CD4-positive, alpha-beta T cell treated with Interleukin-1 beta for 1 hour (primary cell): ENCODE measurements around the gene FAM83D.

ENCODE experiments used
- DNase-seq, 2 donors: peaks; one replicate each; pipeline ENCODE4 v3.0.0-alpha.2; 2020 to 2022

Gene FAM83D

GRCh38 chr20:38926142-38926933 is at the start of gene FAM83D:
TSS of gene FAM83D (plus strand) at chr20:38926417. CDS start at chr20:38926443, 26 bp downstream.
- peak; percentile 97 for DNase-seq

- DNase-seq, result no peak
Measured at GRCh38 chr20:38877483-38877882, 48.7 kb upstream of the FAM83D start.

GRCh38 chr20:38878866-38879265 is 47.4 kb upstream of the FAM83D start:
- no peak for DNase-seq

GRCh38 chr20:38880952-38881735 is 45.1 kb upstream of the FAM83D start:
- no peak for DNase-seq

GRCh38 chr20:38881806-38882440 is 44.3 kb upstream of the FAM83D start:
- no peak for DNase-seq

- DNase-seq, result no peak
Measured at GRCh38 chr20:38882600-38882999, 43.6 kb upstream of the FAM83D start.

GRCh38 chr20:38883081-38883980 is 42.9 kb upstream of the FAM83D start:
- DNase-seq, result no peak

GRCh38 chr20:38883981-38884733 is 42.1 kb upstream of the FAM83D start:
- DNase-seq, result no peak

- DNase-seq, result no peak
Measured at GRCh38 chr20:38885357-38885756, 40.9 kb upstream of the FAM83D start.

- DNase-seq, result no peak
Measured at GRCh38 chr20:38888059-38888831, 38.0 kb upstream of the FAM83D start.

- DNase-seq, result no peak
Measured at GRCh38 chr20:38889050-38889449, 37.2 kb upstream of the FAM83D start.

GRCh38 chr20:38889792-38890496 is 36.3 kb upstream of the FAM83D start:
- no peak for DNase-seq

- no peak for DNase-seq
Measured at GRCh38 chr20:38890497-38890818, 35.8 kb upstream of the FAM83D start.

- no peak for DNase-seq
Measured at GRCh38 chr20:38892091-38892981, 33.9 kb upstream of the FAM83D start.

GRCh38 chr20:38893056-38893564 is 33.1 kb upstream of the FAM83D start:
- no peak for DNase-seq

- peak; percentile 82 to 84 for DNase-seq
Measured at GRCh38 chr20:38893565-38894090, 32.6 kb upstream of the FAM83D start.

GRCh38 chr20:38894091-38894847 is 31.9 kb upstream of the FAM83D start:
- DNase-seq, result no peak
